T-helper 1 cell treated with Interleukin-12 subunit alpha and Interleukin-12 subunit beta and Interleukin-4 antibody, amounts not matched to agents 30 ng/mL and 1 ng/mL, for 36 hours (primary cell): ENCODE data around the gene MED15. TPM values are rescaled to one million over a fixed set of nuclear protein-coding genes. Genes with fewer than 3 reads are reported as not detected.

ENCODE experiments used
- intact Hi-C: fragments of 100-400 bp; cut with micrococcal nuclease; formaldehyde crosslinking; loops from one replicate; pipeline ENCODE4 v1.15.1; 2024
- total RNA-seq: library from RNA; stranded (reverse); gene quantifications from 2 replicates; pipeline ENCODE4 v1.2.3, GENCODE V29; 2022

Gene MED15
- total RNA-seq, 1 donor from 2014 or later: 165 TPM

- intact Hi-C loops: no loop called here
These were observed 73.4 kb downstream of the MED15 start for GRCh38 chr22:20580611-20581502.

GRCh38 chr22:20581503-20582170 lies 74.2 kb downstream of the MED15 start:
- intact Hi-C loops: no loop called here

GRCh38 chr22:20582171-20582511 lies 74.7 kb downstream of the MED15 start:
- intact Hi-C loops: no loop called here

- intact Hi-C loops: no loop called here
These were observed 75.3 kb downstream of the MED15 start for GRCh38 chr22:20582520-20583361.

GRCh38 chr22:20583471-20583922 lies 76.1 kb downstream of the MED15 start:
- intact Hi-C loops: no loop called here

GRCh38 chr22:20584029-20584871 lies 76.8 kb downstream of the MED15 start:
- intact Hi-C loops: no loop called here

- intact Hi-C loops: no loop called here
These were observed 77.6 kb downstream of the MED15 start for GRCh38 chr22:20584872-20585638.

- intact Hi-C loops: no loop called here
These were observed 78.4 kb downstream of the MED15 start for GRCh38 chr22:20585639-20586402.

- intact Hi-C loops: no loop called here
These were observed 79.0 kb downstream of the MED15 start for GRCh38 chr22:20586403-20586745.

- intact Hi-C loops: no loop called here
These were observed 80.0 kb downstream of the MED15 start for GRCh38 chr22:20587206-20587958.

- intact Hi-C loops: no loop called here
These were observed 80.9 kb downstream of the MED15 start for GRCh38 chr22:20588092-20588842.

- intact Hi-C loops: no loop called here
These were observed 81.6 kb downstream of the MED15 start for GRCh38 chr22:20588843-20589581.

GRCh38 chr22:20589614-20590476 lies 82.4 kb downstream of the MED15 start:
- intact Hi-C loops: no loop called here

GRCh38 chr22:20590477-20591294 lies 83.3 kb downstream of the MED15 start:
- intact Hi-C loops: no loop called here

- intact Hi-C loops: no loop called here
These were observed 83.9 kb downstream of the MED15 start for GRCh38 chr22:20591295-20591645.
